Measurements from ENCODE around the gene OPN1MW2.
"Not testable (repeated sequence)": the region's sequence is repeated elsewhere in the genome, so short reads cannot be mapped to it uniquely, and the experiment has no call there.

DNA sequence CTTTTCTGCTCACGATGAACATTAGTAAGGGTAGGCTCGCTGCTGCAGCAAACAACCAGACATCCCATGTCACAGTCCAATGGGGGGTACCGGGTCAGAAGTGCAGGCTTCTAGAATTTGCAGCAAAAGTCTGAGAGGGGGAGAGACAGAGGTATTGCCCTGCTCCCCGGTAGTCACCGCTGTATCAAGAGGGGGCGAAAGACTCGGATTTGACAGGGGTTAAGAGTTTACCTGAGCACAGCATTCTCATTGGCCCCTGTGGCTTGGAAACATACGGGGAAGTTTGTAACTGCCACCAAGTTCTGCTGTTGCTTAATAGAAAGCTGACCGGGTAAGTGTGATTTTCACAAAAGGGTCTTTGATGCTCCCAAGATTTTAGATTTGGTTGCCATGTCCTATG lies 8.5 kb upstream of the OPN1MW2 start:
- TF ChIP-seq, protein P1, sequence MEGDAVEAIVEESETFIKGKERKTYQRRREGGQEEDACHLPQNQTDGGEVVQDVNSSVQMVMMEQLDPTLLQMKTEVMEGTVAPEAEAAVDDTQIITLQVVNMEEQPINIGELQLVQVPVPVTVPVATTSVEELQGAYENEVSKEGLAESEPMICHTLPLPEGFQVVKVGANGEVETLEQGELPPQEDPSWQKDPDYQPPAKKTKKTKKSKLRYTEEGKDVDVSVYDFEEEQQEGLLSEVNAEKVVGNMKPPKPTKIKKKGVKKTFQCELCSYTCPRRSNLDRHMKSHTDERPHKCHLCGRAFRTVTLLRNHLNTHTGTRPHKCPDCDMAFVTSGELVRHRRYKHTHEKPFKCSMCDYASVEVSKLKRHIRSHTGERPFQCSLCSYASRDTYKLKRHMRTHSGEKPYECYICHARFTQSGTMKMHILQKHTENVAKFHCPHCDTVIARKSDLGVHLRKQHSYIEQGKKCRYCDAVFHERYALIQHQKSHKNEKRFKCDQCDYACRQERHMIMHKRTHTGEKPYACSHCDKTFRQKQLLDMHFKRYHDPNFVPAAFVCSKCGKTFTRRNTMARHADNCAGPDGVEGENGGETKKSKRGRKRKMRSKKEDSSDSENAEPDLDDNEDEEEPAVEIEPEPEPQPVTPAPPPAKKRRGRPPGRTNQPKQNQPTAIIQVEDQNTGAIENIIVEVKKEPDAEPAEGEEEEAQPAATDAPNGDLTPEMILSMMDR (conservative IDR thresholded peaks at IDR 0.05; ENCODE audit: low read depth, low read length) = not testable (repeated sequence)
- TF ChIP-seq EZH2 (IDR thresholded peaks at IDR 0.05; ENCODE audit: low read length, unreplicated experiment); EZH2phosphoT487 (IDR thresholded peaks at IDR 0.05; ENCODE audit: borderline replicate concordance, low read length): not testable (repeated sequence)
